ENCODE results near the gene TTLL11. TPM values are rescaled to one million over a fixed set of nuclear protein-coding genes. Genes with fewer than 3 reads are reported as not detected.

Gene TTLL11
- polyA plus RNA-seq, 1 donor from 2014 or later: 8.0 TPM

DNA sequence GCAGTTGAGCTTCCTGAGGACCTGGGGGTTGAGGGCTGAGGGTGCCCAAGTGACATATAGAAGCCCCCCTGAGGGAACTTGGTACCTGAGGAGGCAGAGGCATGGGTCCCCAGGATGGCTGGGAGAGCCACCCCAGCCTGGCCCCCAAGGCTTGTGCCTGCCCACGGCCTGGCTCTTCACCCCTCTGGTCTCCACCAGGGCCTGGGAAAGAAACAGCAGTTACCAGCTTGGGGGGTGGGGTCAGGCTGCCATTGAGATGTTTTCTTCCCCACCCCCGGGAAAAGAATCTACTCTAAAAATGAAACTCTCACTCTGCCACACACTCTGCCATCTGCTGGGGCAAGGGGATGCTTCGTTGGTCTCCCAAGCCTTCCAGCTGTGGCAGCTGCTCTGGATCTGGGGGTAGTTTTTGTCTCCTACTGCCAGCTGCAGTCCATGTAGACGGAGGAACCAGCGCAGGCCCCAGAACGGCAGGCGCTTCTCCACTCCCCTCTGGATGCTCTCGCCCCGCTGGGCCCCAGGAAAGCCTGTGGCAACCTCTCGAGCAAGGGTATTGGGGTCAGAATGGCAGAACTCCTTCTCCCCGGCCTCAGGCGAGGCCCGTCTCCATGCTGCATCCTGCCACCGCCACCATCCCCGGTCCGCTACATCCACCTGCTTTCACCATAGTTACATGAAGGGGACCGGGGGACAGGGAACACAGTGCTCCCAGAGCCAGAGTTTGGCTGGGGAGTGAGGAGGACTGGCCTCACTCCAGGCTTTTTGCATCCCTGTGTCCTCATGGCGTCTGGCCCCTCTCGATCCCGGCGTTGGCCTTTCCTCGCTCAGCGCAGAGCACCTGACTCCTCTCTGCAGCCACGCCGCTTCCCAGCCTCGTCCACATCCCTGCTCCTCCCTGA, 318.1 kb downstream of the TTLL11 start:
- H3K27ac ChIP-seq (ENCODE audit: low read length): no peak overlapping the region
- no peak overlapping the region for H3K4me3 ChIP-seq (ENCODE audit: low read length)
- peaks cover 6% of the 10 kb centered on the region for H3K36me3 ChIP-seq (ENCODE audit: insufficient read depth, low read length)
- TF ChIP-seq, protein P1, sequence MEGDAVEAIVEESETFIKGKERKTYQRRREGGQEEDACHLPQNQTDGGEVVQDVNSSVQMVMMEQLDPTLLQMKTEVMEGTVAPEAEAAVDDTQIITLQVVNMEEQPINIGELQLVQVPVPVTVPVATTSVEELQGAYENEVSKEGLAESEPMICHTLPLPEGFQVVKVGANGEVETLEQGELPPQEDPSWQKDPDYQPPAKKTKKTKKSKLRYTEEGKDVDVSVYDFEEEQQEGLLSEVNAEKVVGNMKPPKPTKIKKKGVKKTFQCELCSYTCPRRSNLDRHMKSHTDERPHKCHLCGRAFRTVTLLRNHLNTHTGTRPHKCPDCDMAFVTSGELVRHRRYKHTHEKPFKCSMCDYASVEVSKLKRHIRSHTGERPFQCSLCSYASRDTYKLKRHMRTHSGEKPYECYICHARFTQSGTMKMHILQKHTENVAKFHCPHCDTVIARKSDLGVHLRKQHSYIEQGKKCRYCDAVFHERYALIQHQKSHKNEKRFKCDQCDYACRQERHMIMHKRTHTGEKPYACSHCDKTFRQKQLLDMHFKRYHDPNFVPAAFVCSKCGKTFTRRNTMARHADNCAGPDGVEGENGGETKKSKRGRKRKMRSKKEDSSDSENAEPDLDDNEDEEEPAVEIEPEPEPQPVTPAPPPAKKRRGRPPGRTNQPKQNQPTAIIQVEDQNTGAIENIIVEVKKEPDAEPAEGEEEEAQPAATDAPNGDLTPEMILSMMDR (IDR thresholded peaks at IDR 0.05; ENCODE audit: poor library complexity, severe bottlenecking): no peak
- no peak for TF ChIP-seq RAD21 (conservative IDR thresholded peaks at IDR 0.05)
- H3K9me2 ChIP-seq (ENCODE audit: insufficient read depth, low read length): no peaks in the 10 kb centered on the region
- H3K9ac ChIP-seq (ENCODE audit: low read length): no peak overlapping the region
- no peaks in the 10 kb centered on the region for H4K20me1 ChIP-seq (ENCODE audit: insufficient read depth)
- no peaks in the 10 kb centered on the region for H3F3A ChIP-seq (ENCODE audit: insufficient read depth, low read length, poor library complexity, severe bottlenecking)
- peaks cover 4% of the 10 kb centered on the region for H3K9me3 ChIP-seq (ENCODE audit: low read length)
- H3K27me3 ChIP-seq (ENCODE audit: insufficient read depth, low read depth, low read length): no peaks in the 10 kb centered on the region
- H3K79me2 ChIP-seq (replicated peaks; ENCODE audit: insufficient read depth, low read length): peaks cover 15% of the 10 kb centered on the region
- H3K4me2 ChIP-seq (ENCODE audit: low read length): no peak overlapping the region
- H2AFZ ChIP-seq (ENCODE audit: low read depth, low read length): no peak overlapping the region

DNA sequence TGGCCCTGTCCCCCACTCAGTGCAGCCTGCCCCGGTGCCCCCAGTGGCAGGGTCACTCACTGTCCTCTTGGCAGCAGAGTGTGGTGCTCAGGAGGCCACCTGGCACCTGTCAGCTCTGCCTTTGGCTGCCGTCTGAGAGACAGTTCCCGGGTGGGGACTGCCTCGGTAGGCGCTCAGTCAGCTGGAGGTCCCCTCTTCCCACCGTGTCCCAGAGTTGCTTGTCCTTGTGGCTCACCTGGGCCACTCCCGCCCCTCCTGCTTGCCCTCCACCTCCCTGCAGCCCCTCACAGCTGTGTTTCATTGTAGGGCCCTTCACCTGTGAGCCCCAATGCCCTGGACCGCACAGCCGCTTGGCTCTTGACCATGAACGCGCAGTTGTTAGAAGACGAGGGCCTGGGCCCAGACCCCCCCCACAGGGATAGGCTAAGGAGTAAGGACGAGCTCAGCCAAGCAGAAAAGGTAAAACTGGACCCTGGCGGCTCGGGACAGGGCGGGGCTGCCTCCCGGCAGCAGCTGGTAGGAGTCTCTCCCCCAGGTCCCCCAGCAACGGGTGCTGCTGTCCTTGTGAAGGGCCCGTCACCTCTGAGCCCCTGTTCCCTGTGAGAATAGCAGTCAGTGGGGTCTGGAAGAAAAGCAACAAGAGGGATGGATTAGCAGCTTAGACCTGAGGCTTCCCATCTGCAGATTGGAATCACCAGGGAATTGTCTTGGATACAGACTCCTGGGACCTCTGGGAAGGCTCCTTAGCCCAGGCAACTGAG, 319.0 kb downstream of the TTLL11 start:
- H3K9me3 ChIP-seq (ENCODE audit: low read length): peaks cover 4% of the 10 kb centered on the region
- no peak overlapping the region for H3K9ac ChIP-seq (ENCODE audit: low read length)
- no peak overlapping the region for H3K4me3 ChIP-seq (ENCODE audit: low read length)
- H3K27me3 ChIP-seq (ENCODE audit: insufficient read depth, low read depth, low read length): no peaks in the 10 kb centered on the region
- no peaks in the 10 kb centered on the region for H3F3A ChIP-seq (ENCODE audit: insufficient read depth, low read length, poor library complexity, severe bottlenecking)
- H2AFZ ChIP-seq (ENCODE audit: low read depth, low read length): no peak overlapping the region
- TF ChIP-seq TAF1 (IDR thresholded peaks at IDR 0.05; ENCODE audit: low read depth) (no peak), SMC3 (conservative IDR thresholded peaks at IDR 0.05; ENCODE audit: poor library complexity) (no peak), EZH2 (IDR thresholded peaks at IDR 0.05; ENCODE audit: borderline replicate concordance, insufficient read depth, low read length, poor library complexity, severe bottlenecking) (no peak), EP300 (conservative IDR thresholded peaks at IDR 0.05; ENCODE audit: poor library complexity, severe bottlenecking) (no peak), POLR2AphosphoS5 (IDR thresholded peaks at IDR 0.05) (no peak), MXI1 (conservative IDR thresholded peaks at IDR 0.05; ENCODE audit: poor library complexity, severe bottlenecking) (no peak), RAD21 (conservative IDR thresholded peaks at IDR 0.05) (no peak)
- TF ChIP-seq, protein P2, sequence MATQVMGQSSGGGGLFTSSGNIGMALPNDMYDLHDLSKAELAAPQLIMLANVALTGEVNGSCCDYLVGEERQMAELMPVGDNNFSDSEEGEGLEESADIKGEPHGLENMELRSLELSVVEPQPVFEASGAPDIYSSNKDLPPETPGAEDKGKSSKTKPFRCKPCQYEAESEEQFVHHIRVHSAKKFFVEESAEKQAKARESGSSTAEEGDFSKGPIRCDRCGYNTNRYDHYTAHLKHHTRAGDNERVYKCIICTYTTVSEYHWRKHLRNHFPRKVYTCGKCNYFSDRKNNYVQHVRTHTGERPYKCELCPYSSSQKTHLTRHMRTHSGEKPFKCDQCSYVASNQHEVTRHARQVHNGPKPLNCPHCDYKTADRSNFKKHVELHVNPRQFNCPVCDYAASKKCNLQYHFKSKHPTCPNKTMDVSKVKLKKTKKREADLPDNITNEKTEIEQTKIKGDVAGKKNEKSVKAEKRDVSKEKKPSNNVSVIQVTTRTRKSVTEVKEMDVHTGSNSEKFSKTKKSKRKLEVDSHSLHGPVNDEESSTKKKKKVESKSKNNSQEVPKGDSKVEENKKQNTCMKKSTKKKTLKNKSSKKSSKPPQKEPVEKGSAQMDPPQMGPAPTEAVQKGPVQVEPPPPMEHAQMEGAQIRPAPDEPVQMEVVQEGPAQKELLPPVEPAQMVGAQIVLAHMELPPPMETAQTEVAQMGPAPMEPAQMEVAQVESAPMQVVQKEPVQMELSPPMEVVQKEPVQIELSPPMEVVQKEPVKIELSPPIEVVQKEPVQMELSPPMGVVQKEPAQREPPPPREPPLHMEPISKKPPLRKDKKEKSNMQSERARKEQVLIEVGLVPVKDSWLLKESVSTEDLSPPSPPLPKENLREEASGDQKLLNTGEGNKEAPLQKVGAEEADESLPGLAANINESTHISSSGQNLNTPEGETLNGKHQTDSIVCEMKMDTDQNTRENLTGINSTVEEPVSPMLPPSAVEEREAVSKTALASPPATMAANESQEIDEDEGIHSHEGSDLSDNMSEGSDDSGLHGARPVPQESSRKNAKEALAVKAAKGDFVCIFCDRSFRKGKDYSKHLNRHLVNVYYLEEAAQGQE (IDR thresholded peaks at IDR 0.05; ENCODE audit: borderline replicate concordance): no peak
- TF ChIP-seq, protein P1 (IDR thresholded peaks at IDR 0.05; ENCODE audit: poor library complexity, severe bottlenecking): no peak
- H3K27ac ChIP-seq (ENCODE audit: low read length): no peak overlapping the region
- no peak overlapping the region for H3K4me2 ChIP-seq (ENCODE audit: low read length)
- H4K20me1 ChIP-seq (ENCODE audit: insufficient read depth): no peaks in the 10 kb centered on the region
- H3K79me2 ChIP-seq (replicated peaks; ENCODE audit: insufficient read depth, low read length): peaks cover 9% of the 10 kb centered on the region
- no peaks in the 10 kb centered on the region for H3K9me2 ChIP-seq (ENCODE audit: insufficient read depth, low read length)
- peaks cover 6% of the 10 kb centered on the region for H3K36me3 ChIP-seq (ENCODE audit: insufficient read depth, low read length)
